NCI-H510A treated with DMSO at 0.1 percent for 48 hours (cell line): Measurements from ENCODE around the gene HYKK.
"Not testable (repeated sequence)": the region's sequence is repeated elsewhere in the genome, so short reads cannot be mapped to it uniquely, and the experiment has no call there.

ENCODE experiments used
- DNase-seq: peaks from one replicate; lab custom pipeline; 2025; lab: John Stamatoyannopoulos, UW

Gene HYKK

GRCh38 chr15:78506971-78507830 lies at the start of gene HYKK:
HYKK (plus strand) TSS chr15:78507577; CDS start chr15:78513089, 5,512 bp downstream.
- peak; percentile 96 for DNase-seq

- no peak for DNase-seq
These were observed 46.6 kb upstream of the HYKK start for GRCh38 chr15:78460737-78461136.

- DNase-seq, result no peak
These were observed 46.0 kb upstream of the HYKK start for GRCh38 chr15:78461171-78461888.

- no peak for DNase-seq
These were observed 38.3 kb upstream of the HYKK start for GRCh38 chr15:78469031-78469430.

GRCh38 chr15:78477295-78477694 lies 30.1 kb upstream of the HYKK start:
- DNase-seq, result no peak

- DNase-seq, result no peak
These were observed 27.7 kb upstream of the HYKK start for GRCh38 chr15:78479650-78480049.

GRCh38 chr15:78481917-78482316 lies 25.5 kb upstream of the HYKK start:
- DNase-seq, result no peak

GRCh38 chr15:78492872-78493271 lies 14.5 kb upstream of the HYKK start:
- no peak for DNase-seq

GRCh38 chr15:78501857-78502256 lies 5.5 kb upstream of the HYKK start:
- DNase-seq, result no peak

- DNase-seq, result no peak
These were observed 4.7 kb upstream of the HYKK start for GRCh38 chr15:78502641-78503040.

- DNase-seq, result peak; percentile 1
These were observed 419 bp downstream of the HYKK start for GRCh38 chr15:78507831-78508160.

- no peak for DNase-seq
These were observed 895 bp downstream of the HYKK start for GRCh38 chr15:78508272-78508671.

GRCh38 chr15:78509726-78510312 lies 2.4 kb downstream of the HYKK start:
- no peak for DNase-seq

GRCh38 chr15:78520035-78520434 lies 12.7 kb downstream of the HYKK start:
- not testable (repeated sequence) for DNase-seq

- DNase-seq, result no peak
These were observed 16.9 kb downstream of the HYKK start for GRCh38 chr15:78524230-78524629.

GRCh38 chr15:78527325-78527724 lies 19.9 kb downstream of the HYKK start:
- no peak for DNase-seq

- DNase-seq, result no peak
These were observed 26.0 kb downstream of the HYKK start for GRCh38 chr15:78533331-78533730.

GRCh38 chr15:78536134-78536533 lies 28.8 kb downstream of the HYKK start:
- DNase-seq, result no peak

- no peak for DNase-seq
These were observed 30.0 kb downstream of the HYKK start for GRCh38 chr15:78537266-78537905.

- DNase-seq, result no peak
These were observed 31.0 kb downstream of the HYKK start for GRCh38 chr15:78538358-78538757.

- peak; percentile 65 for DNase-seq
These were observed 32.2 kb downstream of the HYKK start for GRCh38 chr15:78539464-78540140.
